Measurements from ENCODE around the gene OCSTAMP.

OCSTAMP gene, protein sequence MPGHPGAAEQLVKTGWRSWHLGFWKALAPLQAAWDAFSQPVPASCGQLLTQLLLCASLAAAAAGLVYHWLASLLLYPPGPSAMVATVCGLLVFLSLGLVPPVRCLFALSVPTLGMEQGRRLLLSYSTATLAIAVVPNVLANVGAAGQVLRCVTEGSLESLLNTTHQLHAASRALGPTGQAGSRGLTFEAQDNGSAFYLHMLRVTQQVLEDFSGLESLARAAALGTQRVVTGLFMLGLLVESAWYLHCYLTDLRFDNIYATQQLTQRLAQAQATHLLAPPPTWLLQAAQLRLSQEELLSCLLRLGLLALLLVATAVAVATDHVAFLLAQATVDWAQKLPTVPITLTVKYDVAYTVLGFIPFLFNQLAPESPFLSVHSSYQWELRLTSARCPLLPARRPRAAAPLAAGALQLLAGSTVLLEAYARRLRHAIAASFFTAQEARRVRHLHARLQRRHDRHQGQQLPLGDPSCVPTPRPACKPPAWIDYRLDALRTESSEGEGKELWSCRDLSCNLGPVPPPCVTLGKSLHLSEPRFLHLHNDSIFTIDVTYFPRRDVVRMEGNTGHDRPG

DNA sequence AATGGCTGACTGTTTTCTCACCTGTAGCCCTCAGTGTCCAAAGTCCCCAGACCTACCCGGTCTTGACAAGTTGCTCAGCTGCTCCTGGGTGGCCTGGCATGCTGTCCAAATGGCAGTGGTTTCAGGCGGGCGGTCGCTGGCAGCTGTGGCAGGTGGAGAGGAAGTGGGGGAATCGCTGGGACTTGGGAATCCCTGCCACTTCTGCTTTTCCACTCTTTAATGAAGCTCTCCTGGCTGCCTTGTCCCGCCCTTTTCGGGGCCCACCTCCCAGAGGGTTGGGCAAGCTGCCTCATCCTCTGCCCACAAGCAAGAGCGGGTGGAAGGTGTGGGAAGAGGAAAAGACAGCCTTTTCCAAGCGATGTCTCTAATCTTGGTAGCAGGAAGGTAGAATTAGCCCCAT, at the start of gene OCSTAMP:
TSS of gene OCSTAMP (minus strand) at position 194 of the 400 bp plus-strand sequence. CDS start at position 100, 94 bp downstream.
- DNase-seq (ENCODE audit: low spot score), result no peak

DNA sequence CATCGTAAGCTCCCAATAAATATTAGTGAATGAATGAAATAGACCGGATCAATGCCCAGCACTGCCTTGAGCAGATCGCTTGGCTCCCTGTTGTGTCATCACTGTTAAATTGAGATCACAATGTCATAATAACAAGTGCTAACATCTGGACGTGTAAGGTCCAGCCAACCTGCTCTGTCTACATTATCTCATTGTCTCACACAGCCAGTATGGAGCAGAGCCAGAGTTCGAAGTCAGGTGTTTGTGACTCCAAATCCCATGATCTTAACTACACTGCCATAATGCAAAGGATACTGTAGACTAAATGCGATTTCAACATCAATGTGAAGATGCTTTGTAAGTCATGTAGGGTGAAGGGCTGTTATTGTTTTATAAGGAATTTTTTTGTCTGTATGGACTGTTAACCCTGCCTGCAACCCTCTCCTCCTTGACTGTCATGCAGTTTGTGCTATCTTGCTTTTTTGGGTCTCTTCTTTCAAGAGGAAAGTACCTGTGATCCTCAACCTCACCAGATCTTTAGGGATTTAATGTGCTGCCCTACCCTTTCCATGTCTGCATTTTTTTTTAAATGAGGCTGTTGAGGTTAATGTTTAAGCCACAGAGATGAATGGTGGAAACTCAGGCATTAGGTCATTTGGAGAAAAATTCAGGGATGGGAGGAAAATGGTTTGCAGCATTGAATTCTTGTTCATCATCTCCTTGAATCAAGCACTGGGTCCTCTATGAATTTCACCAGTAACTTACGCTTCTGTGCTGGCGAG, 49.0 kb upstream of the OCSTAMP start:
- no peak for DNase-seq (ENCODE audit: low spot score)

DNA sequence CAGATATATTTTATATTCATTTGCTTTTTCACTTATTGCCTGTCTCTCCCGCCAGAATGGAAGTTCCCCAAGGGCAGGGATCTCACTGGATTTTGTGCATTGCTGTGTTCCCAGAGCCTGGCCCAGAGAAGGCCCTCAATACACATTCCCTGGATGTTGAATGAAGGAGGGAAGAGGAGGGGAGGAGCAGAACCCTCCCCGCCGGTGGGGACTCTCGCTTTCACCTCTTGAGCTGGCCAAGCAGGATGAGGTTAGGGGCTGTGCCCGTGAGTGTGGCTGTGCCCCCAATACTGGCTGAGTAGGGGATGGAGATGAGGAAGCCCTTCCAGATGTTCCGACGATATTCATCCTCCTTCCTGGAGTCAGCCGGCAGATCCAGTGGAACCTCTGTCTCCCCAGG, 45.5 kb upstream of the OCSTAMP start:
- DNase-seq (ENCODE audit: low spot score), result no peak

DNA sequence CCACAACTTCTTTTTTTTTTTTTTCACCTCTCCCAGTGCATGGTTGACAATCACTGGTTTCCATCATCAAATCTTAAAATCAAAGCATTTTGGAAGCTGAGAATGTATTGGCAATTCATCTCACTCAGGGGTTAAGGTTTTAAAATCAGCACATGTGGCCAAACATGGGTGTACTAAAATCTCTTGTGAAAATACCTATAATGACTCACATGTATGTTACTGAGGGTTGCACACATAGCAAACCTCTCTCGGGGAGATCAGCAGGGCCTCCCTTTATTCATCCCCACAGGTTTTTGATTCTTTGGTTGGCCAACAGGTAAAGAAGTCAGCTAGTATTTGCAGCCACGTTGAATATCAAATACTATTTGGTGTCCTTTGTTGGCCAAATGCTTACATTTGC, 44.3 kb upstream of the OCSTAMP start:
- no peak for DNase-seq (ENCODE audit: low spot score)

DNA sequence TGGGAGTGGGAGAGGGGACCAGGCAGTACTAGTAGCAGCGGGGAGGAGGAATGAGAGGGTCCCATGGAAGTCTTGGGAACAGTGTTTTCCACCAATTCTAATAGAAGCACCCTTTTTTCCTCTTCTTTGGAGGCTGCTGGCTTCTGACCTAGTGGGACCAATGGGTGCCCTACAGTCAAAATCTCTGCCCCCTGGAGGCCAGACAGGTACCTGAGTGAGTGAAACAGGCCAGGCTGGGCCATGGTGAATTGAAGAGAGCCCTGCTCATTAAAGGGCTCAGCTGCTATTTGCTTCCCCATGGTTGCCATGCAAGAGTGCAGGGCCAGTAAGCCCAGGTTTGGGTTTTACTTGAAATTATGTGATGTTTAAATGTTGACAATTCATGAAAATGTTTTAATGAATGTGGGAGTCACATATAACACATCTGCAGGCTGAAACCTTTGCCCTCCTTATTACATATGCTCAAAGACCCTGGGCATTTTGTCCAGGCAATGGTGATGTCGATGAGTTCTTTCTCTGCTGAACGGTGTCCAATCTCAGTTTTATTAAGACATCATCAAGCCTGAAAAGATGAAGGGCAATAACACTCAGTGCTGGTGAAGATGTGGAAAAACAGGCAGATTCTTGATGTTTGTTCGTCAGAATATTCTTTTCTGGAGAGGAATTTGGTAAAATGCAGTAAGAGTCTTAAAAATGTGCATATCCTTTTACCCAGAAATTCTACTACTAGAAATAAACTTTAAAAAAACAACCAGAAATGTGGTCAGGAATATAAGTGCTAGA, 42.3 kb upstream of the OCSTAMP start:
- no peak for DNase-seq (ENCODE audit: low spot score)

DNA sequence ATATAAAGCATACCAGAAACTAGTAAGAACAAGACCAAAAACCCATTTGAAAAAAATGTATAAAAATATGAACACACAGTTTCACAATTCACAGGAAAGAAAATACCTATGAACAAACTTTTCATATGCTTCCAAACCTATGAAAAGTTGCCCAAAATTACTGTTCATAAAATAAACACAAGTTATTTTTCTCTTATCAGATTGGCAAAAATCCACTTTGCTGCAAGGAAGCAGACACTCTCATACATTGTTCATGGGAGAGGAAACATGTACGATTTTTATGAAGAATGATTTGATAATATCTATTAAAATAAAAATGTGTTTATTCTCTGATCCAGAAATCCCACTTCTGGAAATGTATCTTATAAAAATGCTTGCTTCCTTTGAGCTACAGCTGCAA, 40.0 kb upstream of the OCSTAMP start:
- no peak for DNase-seq (ENCODE audit: low spot score)

DNA sequence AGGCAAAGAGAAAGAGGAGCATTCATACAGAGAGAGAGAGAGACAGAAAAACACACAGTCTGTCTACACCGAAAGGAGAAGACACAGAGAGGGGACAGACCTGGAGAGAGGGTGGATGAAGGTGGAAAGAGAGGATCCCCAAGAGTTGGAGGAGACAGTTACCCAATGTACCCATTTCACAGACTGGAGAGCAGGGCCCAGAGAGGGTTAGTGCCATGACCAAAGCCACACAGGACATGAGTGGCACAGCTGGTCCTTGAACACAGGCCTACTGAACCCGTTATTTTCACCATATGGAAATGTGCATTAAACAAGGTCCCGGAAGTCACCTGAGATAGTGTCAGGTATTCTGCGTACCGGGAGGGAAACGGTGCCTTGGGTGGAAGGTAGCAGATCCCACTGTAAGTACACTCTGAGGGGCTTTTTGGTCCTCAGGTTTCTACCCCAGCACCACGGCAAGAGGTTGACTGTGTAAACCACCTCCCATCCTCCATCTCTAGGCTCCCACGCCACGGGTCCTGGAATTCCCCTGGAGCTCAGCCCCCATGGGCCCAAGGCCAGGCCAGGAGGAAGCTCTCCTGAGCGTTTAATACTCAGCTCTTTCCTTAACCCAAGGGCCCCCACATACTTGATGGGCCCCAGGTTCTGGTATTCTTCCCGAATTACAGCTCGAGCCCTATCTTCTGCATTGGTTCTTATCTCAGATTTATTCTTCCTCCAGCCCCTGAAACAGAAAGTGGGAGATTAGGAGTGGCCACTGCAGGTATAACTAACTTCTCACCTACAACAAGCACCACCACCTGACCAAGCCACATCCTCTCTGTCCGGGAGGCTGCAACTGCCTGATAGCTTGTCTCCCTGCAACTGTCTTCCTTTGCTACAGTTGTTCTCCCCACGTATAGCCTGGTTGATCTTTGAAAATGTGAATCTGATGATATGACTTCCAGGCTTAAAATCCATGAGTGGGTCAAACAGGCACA, 38.4 kb upstream of the OCSTAMP start:
- DNase-seq (ENCODE audit: low spot score), result no peak

DNA sequence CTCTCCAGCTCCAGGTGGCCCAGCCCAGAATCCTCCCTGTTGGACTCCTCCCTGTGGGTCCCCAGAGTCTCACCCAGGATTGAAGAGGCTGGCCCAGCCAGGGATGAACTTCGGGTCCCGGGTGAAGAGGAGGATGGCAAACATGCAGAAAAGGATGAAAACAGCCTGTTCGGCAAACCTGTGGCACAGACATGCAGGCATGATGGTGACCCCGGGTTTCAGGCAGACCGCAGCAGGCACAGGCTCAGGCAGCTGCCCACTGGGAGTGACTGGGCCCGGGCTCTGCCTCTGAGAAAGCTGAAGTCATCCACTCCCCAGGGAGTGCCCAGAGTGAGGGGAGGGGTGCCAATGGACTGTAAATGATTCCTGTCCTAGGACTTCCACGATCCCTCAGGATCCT, 37.5 kb upstream of the OCSTAMP start:
- no peak for DNase-seq (ENCODE audit: low spot score)

DNA sequence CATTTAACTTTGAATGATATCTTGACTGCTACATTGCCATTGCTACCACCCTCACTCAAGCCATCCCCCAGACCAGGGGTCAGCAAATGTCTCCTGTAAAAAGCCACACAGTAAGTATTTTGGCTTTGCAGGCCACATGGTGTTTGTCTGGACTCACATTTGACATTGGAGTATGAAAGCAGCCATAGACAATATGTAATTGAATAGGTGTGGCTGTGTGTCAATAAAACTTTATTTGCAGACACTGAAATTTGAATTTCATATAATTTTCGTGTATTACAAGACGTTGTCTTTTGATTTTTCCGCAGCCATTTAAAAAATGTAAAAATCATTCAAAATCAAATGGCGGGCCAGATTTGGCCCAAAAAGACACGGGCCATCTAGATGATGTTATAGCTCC, 36.3 kb upstream of the OCSTAMP start:
- DNase-seq (ENCODE audit: low spot score), result no peak

DNA sequence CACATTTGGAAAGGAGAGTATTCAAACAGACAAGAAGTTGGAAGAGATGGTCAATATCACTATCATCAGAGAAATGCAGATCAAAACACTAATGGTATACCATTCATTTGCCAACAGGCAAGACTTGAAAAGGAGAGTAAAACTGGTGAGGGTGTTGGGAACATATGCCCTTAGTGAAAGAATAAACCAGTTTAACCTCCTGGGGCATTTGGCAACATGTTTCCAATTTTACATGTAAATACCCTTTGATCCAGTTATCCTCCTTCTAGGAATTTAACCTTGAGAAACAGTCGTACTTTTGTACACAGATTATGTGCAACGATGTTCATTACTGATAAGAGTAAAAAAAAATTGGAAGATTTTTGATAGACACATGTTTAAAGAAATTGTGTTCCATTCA, 34.1 kb upstream of the OCSTAMP start:
- no peak for DNase-seq (ENCODE audit: low spot score)

DNA sequence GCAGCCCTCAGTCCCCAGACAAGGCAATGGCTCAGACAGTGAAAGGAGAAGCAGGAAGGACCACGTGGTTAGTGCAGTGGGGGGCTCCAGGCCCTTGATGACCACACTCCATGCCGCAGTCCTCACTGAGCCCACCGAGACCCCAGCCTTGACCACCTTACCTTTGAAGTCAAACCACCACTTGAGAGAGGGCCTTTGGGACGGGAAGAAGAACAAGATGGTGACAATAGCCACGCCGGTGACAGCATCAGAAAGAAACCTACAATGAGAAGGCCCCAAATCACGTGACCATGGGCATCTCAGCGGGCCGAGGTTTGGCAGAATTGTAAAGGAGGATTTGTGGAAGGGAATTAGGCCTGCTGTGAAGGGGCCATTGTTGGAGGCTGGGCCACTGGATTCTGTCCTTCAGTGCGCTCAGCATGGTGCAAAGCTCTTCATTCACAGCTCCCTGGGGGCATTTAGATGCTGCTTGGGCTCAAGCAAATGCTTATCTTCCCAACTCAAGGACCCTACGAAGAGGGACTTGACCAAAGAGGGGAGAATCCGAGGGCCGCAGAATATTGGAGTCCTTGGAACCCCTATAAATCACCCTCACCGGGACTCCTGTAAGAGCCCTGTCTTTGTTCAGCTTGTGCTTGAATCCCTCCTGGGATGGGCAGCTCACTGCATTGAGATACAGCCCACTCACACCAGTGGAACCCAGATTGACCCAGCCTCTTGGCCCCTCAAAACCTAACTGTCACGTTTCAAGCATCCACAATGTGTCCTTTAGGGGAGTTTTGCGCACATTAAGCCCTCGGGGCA, 33.2 kb upstream of the OCSTAMP start:
- DNase-seq (ENCODE audit: low spot score), result no peak

DNA sequence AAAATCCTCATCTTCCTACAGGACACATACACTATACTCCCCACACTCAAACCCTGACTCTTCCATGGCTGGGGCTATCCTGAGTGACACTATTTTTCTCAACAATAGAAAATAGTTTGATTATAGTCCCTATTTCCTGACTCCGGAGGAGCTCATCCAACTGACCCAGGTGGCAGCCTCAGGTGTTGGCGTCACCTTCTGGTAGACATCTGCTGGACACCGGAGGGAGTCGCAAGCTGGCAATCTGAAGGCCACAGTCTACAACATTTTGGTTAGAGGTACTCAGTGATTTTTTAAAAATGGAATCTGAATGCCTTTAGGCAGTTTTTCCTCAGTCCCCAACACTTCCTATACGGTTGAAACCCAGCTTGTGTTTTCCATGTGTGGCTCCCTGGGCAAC, 32.2 kb upstream of the OCSTAMP start:
- DNase-seq (ENCODE audit: low spot score), result no peak

DNA sequence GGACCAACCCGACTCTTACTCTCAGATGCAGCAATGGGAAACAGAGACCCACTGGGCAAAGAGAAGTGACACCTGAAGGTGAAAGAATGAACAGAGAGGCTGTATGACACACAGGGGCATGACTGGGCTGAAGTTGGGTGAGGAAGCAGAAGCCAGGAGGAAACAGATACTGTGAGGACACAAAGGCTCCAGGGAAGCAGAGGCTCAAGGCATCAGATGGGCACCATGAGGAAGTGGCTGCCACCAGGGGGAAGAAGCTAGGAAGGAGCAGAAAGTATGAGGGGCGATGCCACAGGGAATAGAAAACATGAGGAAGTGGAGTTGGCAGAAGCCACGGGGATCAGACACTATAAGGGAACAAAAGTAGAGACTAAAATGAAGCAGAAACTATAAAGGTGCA, 30.9 kb upstream of the OCSTAMP start:
- DNase-seq (ENCODE audit: low spot score), result no peak

DNA sequence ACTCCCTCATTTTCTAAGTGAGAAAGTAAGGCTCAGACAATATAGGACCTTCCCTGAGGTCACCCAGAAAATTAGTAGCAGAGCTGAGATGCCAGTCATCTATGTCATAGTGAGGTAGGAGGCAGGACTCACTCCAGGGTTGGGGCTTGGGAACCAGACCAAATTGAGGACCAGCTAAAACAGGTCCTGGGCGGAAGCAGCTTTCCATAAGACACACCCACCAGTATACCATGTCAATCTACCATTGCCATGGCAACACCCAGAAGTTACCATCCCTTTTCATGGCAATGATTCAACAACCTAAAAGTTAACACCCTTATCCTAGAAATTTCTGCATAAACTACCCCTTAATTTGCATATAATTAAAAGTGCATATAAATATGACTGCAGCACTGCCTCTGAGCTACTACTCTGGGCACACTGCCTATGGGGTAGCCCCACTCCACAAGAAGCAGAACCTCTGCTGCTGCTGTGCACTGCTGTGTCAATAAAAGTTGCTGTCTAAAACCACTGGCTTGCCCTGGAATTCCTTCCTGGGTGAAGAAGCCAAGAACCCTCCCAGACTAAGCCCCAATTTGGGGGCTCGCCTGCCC, 30.3 kb upstream of the OCSTAMP start:
- DNase-seq (ENCODE audit: low spot score), result no peak

DNA sequence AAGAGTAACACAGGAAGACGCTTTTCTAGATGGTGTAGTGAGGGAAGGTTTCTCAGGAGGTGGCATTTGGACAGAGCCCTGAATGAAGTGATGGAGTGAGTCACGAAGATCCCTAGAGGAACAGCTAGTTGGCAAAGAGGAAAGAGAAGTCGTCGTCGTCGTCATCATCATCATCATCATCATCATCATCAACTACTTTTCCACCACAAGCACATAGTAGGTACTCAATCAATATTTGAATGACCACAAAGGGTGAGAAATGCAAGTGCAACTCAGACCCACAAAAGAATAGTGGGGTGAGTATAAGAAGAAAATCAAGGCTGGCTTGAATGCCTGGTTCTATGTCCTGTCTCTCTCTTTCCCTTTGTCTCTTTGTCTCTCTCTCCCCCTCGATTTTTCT, 28.3 kb upstream of the OCSTAMP start:
- DNase-seq (ENCODE audit: low spot score), result no peak

DNA sequence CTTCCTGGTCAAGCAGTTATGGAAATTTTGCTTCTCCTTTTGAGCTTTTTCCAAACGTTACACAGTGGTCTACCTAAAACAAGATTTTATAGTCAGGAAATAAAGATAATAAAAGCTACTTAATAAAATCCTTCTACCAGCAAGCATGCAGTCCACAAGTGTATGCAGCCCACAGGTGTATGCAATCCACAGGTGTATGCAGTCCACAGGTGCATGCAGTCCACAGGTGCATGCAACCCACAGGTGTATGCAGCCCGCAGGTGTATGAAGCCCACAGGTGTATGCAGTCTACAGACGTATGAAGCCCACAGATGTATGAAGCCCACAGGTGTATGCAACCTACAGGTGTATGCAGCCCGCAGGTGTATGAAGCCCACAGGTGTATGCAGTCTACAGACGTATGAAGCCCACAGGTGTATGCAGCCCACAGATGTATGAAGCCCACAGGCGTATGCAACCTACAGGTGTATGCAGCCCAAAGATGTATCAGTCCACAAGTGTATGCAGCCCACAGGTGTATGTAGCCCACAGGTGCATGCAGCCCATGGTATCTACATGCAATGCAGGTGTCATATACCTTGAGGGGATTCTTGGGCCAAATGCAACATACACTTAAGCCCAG, 26.4 kb upstream of the OCSTAMP start:
- no peak for DNase-seq (ENCODE audit: low spot score)

DNA sequence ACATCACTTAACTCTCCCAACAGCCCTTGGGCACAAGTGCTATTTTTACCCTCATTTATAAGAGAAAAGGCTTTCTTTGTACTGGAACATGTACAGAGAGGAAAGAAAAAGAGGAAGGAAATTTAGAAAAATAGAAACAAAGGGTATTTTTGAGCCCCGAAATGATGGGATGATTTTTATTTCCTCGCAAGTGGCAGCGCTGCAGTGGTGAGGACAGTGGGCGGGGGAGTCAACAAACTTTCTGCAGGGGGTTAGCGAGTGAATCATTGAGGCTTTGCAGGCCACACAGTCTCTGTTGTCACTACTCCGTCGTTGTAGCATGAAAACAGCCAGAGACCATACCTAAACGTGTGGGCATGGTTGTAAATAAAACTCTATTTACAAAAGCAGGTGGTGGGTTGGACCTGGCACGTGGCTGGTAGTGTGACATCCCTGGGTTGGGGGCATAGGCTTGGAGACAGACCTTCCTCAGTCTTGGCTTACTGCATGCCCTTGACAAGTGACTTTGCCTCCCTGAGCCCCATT, 25.5 kb upstream of the OCSTAMP start:
- DNase-seq (ENCODE audit: low spot score), result no peak

DNA sequence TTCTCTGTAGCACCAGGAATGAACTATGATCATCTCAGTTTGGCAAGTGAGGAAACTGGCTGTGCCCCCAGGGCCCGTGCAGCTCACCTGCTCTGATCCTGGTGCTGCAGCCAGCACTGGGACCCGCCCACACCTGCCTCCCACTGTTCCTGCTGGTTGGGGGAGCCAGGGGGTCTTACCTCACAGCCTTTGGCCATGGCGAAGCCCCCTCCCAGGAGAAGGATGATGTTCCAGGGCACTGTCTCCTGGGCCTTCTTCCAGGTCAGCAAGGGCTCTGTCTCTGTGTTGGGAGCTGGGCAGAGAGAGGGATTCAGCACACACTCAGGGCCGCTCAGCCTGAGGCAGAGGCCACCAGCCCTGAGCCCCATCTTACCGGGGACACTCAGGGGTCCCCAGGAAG, 24.9 kb upstream of the OCSTAMP start:
- no peak for DNase-seq (ENCODE audit: low spot score)

All from HuH-7.5 (cell line).